HepG2 (cell line): ENCODE results near the gene RBM25. TPM values are rescaled to one million over a fixed set of nuclear protein-coding genes. Genes with fewer than 3 reads are reported as not detected.
A peak's percentile ranks its signal among the peaks of the same experiment; 100 is the strongest.

Experiments
- CREB1 ChIP-seq, 2 experiments: fragments of 450-650 bp in 1 of 2; IDR thresholded peaks; 2 replicates each; pipeline ENCODE4 v1.6.1; 2016 to 2017; ENCODE audit warnings: control low read depth in 1 of 2, mild to moderate bottlenecking in 1 of 2, missing compliant biosample characterization in 1 of 2, missing genetic modification characterization in 1 of 2
- SALL2 ChIP-seq: sonication (generic); formaldehyde crosslinking; IDR thresholded peaks from 2 replicates; pipeline ENCODE4 v1.8.1; 2023; ENCODE audit warnings: mild to moderate bottlenecking, missing genetic modification reagents, inconsistent platforms
- U2AF1 ChIP-seq: fragments of 200-400 bp; formaldehyde crosslinking; optimal IDR thresholded peaks from 2 replicates; pipeline ENCODE3; 2017; ENCODE audit warnings: mild to moderate bottlenecking, low read depth, low read length
- ZSCAN25 ChIP-seq: sonication (generic); formaldehyde crosslinking; IDR thresholded peaks from 2 replicates; pipeline ENCODE4 v1.8.0; 2022; ENCODE audit warnings: mild to moderate bottlenecking, missing genetic modification reagents
- polyA plus RNA-seq, 8 experiments: library from polyadenylated mRNA; depleted of rRNA in 3 of 8; stranded (reverse) in 7 of 8; unstranded in 1 of 8; fragments of >200 nt; fragmentation: Illumina TruSeq in 4 of 8; extraction: Trizol in 4 of 8; gene quantifications; 2 replicates each; pipeline versions ENCODE4 v1.2.1 to v1.2.3, GENCODE V29; 2011 to 2016; ENCODE audit warnings: low read depth in 4 of 8, missing spikeins in 1 of 8, mixed read lengths in 1 of 8; ENCODE audit not compliant: insufficient read depth in 1 of 8
- total RNA-seq, 5 experiments: library from RNA; depleted of rRNA; stranded (reverse); fragments of >200 nt; fragmentation: Illumina TruSeq; extraction: Trizol; gene quantifications; 2 replicates each; pipeline ENCODE4 v1.2.3, GENCODE V29; 2016; ENCODE audit warnings: low read depth in 1 of 5
- TF ChIP-seq, protein P1 (sequence below): sonication (generic); formaldehyde crosslinking; conservative IDR thresholded peaks from 2 replicates; pipeline ENCODE4 v1.4.0; 2020; ENCODE audit warnings: missing genetic modification reagents
- TF ChIP-seq, protein P2 (sequence below): sonication (generic); formaldehyde crosslinking; IDR thresholded peaks from 2 replicates; pipeline ENCODE4 v1.4.0; 2020; ENCODE audit warnings: missing genetic modification reagents
- TF ChIP-seq, protein P3 (sequence below): sonication (generic); formaldehyde crosslinking; IDR thresholded peaks from 2 replicates; pipeline ENCODE4 v1.4.0; 2020; ENCODE audit warnings: missing genetic modification reagents, borderline replicate concordance
- TF ChIP-seq, protein P4 (sequence below): sonication (generic); formaldehyde crosslinking; IDR thresholded peaks from 2 replicates; pipeline ENCODE4 v1.5.0; 2020; ENCODE audit warnings: missing genetic modification reagents
- TF ChIP-seq, protein P5 (sequence below), 2 experiments: IDR thresholded peaks; 2 replicates each; pipeline ENCODE4 v1.6.1; 2011 to 2012; ENCODE audit warnings: low read length in 2 of 2, borderline replicate concordance in 1 of 2, low read depth in 1 of 2, mild to moderate bottlenecking in 1 of 2, moderate library complexity in 1 of 2

The RBM25 gene
- total and polyA plus RNA-seq, 2 of the 13 experiments (the other 11 are each of a cell fraction or from before 2014, with no cell fraction given): 34.1 to 65.9 TPM

DNA sequence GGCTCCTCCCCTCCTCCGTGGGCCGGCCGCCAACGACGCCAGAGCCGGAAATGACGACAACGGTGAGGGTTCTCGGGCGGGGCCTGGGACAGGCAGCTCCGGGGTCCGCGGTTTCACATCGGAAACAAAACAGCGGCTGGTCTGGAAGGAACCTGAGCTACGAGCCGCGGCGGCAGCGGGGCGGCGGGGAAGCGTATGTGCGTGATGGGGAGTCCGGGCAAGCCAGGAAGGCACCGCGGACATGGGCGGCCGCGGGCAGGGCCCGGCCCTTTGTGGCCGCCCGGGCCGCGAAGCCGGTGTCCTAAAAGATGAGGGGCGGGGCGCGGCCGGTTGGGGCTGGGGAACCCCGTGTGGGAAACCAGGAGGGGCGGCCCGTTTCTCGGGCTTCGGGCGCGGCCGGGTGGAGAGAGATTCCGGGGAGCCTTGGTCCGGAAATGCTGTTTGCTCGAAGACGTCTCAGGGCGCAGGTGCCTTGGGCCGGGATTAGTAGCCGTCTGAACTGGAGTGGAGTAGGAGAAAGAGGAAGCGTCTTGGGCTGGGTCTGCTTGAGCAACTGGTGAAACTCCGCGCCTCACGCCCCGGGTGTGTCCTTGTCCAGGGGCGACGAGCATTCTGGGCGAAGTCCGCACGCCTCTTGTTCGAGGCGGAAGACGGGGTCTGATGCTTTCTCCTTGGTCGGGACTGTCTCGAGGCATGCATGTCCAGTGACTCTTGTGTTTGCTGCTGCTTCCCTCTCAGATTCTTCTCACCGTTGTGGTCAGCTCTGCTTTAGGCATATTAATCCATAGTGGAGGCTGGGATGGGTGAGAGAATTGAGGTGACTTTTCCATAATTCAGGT, 78.3 kb downstream of the RBM25 start, which contains the start of gene PSEN1 (continued):
- TF ChIP-seq, protein P1, sequence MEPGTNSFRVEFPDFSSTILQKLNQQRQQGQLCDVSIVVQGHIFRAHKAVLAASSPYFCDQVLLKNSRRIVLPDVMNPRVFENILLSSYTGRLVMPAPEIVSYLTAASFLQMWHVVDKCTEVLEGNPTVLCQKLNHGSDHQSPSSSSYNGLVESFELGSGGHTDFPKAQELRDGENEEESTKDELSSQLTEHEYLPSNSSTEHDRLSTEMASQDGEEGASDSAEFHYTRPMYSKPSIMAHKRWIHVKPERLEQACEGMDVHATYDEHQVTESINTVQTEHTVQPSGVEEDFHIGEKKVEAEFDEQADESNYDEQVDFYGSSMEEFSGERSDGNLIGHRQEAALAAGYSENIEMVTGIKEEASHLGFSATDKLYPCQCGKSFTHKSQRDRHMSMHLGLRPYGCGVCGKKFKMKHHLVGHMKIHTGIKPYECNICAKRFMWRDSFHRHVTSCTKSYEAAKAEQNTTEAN (CRISPR knock-in tag): peak; percentile 52; the same call in 1 of the 2 replicates
- TF ChIP-seq, protein P2, sequence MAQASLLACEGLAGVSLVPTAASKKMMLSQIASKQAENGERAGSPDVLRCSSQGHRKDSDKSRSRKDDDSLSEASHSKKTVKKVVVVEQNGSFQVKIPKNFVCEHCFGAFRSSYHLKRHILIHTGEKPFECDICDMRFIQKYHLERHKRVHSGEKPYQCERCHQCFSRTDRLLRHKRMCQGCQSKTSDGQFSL (CRISPR knock-in tag): no peak
- TF ChIP-seq U2AF1 (no peak), CREB1 (IDR thresholded peaks at IDR 0.05) (peak; percentile 90), CREB1 (CRISPR knock-in tag; IDR thresholded peaks at IDR 0.05) (peak; percentile 94), ZSCAN25 (CRISPR knock-in tag) (no peak), SALL2 (CRISPR knock-in tag) (no peak)
- TF ChIP-seq, protein P3, sequence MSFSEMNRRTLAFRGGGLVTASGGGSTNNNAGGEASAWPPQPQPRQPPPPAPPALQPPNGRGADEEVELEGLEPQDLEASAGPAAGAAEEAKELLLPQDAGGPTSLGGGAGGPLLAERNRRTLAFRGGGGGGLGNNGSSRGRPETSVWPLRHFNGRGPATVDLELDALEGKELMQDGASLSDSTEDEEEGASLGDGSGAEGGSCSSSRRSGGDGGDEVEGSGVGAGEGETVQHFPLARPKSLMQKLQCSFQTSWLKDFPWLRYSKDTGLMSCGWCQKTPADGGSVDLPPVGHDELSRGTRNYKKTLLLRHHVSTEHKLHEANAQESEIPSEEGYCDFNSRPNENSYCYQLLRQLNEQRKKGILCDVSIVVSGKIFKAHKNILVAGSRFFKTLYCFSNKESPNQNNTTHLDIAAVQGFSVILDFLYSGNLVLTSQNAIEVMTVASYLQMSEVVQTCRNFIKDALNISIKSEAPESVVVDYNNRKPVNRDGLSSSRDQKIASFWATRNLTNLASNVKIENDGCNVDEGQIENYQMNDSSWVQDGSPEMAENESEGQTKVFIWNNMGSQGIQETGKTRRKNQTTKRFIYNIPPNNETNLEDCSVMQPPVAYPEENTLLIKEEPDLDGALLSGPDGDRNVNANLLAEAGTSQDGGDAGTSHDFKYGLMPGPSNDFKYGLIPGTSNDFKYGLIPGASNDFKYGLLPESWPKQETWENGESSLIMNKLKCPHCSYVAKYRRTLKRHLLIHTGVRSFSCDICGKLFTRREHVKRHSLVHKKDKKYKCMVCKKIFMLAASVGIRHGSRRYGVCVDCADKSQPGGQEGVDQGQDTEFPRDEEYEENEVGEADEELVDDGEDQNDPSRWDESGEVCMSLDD (CRISPR knock-in tag): no peak
- TF ChIP-seq, protein P4, sequence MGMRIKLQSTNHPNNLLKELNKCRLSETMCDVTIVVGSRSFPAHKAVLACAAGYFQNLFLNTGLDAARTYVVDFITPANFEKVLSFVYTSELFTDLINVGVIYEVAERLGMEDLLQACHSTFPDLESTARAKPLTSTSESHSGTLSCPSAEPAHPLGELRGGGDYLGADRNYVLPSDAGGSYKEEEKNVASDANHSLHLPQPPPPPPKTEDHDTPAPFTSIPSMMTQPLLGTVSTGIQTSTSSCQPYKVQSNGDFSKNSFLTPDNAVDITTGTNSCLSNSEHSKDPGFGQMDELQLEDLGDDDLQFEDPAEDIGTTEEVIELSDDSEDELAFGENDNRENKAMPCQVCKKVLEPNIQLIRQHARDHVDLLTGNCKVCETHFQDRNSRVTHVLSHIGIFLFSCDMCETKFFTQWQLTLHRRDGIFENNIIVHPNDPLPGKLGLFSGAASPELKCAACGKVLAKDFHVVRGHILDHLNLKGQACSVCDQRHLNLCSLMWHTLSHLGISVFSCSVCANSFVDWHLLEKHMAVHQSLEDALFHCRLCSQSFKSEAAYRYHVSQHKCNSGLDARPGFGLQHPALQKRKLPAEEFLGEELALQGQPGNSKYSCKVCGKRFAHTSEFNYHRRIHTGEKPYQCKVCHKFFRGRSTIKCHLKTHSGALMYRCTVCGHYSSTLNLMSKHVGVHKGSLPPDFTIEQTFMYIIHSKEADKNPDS (CRISPR knock-in tag): no peak
- TF ChIP-seq, protein P5, sequence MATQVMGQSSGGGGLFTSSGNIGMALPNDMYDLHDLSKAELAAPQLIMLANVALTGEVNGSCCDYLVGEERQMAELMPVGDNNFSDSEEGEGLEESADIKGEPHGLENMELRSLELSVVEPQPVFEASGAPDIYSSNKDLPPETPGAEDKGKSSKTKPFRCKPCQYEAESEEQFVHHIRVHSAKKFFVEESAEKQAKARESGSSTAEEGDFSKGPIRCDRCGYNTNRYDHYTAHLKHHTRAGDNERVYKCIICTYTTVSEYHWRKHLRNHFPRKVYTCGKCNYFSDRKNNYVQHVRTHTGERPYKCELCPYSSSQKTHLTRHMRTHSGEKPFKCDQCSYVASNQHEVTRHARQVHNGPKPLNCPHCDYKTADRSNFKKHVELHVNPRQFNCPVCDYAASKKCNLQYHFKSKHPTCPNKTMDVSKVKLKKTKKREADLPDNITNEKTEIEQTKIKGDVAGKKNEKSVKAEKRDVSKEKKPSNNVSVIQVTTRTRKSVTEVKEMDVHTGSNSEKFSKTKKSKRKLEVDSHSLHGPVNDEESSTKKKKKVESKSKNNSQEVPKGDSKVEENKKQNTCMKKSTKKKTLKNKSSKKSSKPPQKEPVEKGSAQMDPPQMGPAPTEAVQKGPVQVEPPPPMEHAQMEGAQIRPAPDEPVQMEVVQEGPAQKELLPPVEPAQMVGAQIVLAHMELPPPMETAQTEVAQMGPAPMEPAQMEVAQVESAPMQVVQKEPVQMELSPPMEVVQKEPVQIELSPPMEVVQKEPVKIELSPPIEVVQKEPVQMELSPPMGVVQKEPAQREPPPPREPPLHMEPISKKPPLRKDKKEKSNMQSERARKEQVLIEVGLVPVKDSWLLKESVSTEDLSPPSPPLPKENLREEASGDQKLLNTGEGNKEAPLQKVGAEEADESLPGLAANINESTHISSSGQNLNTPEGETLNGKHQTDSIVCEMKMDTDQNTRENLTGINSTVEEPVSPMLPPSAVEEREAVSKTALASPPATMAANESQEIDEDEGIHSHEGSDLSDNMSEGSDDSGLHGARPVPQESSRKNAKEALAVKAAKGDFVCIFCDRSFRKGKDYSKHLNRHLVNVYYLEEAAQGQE (IDR thresholded peaks at IDR 0.05; ENCODE audit: borderline replicate concordance in 1 of 2, low read depth in 1 of 2, low read length in 2 of 2): no peak
